ENCODE measurements around the gene SLC44A5. TPM values are rescaled to one million over a fixed set of nuclear protein-coding genes. Genes with fewer than 3 reads are reported as not detected.

The SLC44A5 gene
- polyA plus RNA-seq, 1 experiment, result 0.19 TPM

DNA sequence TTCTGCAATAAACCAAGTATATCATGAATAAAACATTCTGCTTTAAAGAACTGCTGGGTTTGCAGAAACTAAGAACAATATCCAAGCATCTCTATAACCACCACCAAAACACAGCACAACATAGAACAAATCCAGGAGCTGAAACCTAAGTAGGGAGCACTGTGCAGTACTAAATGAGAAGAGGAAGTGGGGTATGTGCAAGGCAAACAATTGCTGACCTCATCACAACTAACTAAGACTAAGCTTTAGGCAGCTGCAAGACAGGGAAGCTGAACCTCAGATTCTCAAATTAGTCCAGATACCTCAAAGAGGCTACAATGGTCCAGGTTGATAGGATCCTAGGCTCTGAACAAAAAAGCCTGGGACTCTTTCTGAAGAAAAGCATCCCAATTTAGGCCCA, 172.6 kb downstream of the SLC44A5 start:
- H3K9me3 ChIP-seq (ENCODE audit: control insufficient read depth, insufficient read depth, low read length), result no peaks in the 10 kb centered on the region; the same call in 1 of the 2 replicates
- H3K27me3 ChIP-seq (ENCODE audit: control insufficient read depth, insufficient read depth, low read length), result no peaks in the 10 kb centered on the region
- H3K4me3 ChIP-seq (ENCODE audit: low read depth, low read length), result no peak overlapping the region
- TF ChIP-seq, protein P1, sequence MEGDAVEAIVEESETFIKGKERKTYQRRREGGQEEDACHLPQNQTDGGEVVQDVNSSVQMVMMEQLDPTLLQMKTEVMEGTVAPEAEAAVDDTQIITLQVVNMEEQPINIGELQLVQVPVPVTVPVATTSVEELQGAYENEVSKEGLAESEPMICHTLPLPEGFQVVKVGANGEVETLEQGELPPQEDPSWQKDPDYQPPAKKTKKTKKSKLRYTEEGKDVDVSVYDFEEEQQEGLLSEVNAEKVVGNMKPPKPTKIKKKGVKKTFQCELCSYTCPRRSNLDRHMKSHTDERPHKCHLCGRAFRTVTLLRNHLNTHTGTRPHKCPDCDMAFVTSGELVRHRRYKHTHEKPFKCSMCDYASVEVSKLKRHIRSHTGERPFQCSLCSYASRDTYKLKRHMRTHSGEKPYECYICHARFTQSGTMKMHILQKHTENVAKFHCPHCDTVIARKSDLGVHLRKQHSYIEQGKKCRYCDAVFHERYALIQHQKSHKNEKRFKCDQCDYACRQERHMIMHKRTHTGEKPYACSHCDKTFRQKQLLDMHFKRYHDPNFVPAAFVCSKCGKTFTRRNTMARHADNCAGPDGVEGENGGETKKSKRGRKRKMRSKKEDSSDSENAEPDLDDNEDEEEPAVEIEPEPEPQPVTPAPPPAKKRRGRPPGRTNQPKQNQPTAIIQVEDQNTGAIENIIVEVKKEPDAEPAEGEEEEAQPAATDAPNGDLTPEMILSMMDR (IDR thresholded peaks at IDR 0.05; ENCODE audit: low read depth, low read length), result no peak
- ChIA-PET CTCF (no interaction called here), POLR2A (no interaction called here)
- no peak for DNase-seq (ENCODE audit: low read depth, low spot score)
- no peak overlapping the region for H3K27ac ChIP-seq (ENCODE audit: low read depth, low read length)

DNA sequence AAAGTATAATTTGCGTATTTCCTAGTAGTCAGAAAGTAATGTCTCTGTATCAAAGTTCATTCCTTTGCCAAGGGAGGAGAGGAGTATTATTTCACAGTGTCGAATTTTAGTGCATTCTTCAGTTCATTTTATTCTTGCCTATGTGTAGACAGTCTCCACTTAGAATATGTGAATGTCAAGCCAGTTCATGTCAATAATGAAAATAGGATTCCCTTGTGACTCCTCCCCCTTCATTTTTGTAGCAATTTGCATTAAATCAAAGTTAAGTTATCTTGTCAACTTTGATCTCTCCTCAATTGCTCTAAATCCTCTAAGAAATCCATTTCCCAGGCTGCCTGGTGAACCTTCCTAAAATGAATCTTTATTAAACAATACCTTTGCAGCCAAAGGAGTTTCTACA, 179.1 kb downstream of the SLC44A5 start:
- peaks cover 1% of the 10 kb centered on the region for H3K9me3 ChIP-seq (ENCODE audit: control insufficient read depth, insufficient read depth, low read length)
- POLR2A ChIA-PET, result no interaction called here
- H3K4me3 ChIP-seq (ENCODE audit: low read depth, low read length), result no peak overlapping the region
- no peaks in the 10 kb centered on the region for H3K27me3 ChIP-seq (ENCODE audit: control insufficient read depth, insufficient read depth, low read length)
- TF ChIP-seq, protein P1 (IDR thresholded peaks at IDR 0.05; ENCODE audit: low read depth, low read length), result no peak
- no peak for DNase-seq (ENCODE audit: low read depth, low spot score)
- no peak overlapping the region for H3K27ac ChIP-seq (ENCODE audit: low read depth, low read length)
- CTCF ChIA-PET, result interaction anchor here (0.9 kb wide), 1 partner anchor 200 kb away, joined by 4 read pairs; no protein-coding TSS in a partner anchor

DNA sequence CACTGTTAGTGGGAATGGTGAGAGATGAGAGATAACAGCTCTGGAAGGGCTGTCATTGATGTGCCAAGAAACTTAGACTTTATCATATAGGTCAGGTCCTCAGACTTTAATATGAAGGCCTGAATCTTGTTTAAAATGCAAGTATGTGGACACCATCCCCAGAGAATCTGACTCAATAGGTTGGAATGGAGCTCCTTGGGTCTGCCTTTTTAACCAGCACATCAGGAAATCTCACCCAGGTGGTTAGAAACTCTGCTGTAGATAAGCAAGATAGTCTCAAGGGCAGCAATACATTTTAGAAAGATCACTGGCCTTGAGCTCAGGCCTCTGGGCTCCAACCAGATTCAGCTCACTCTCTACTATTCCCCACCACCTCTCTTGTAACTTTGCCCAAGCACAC, 180.4 kb downstream of the SLC44A5 start:
- ChIA-PET POLR2A (no interaction called here), CTCF (no interaction called here)
- TF ChIP-seq, protein P1 (IDR thresholded peaks at IDR 0.05; ENCODE audit: low read depth, low read length), result no peak
- peaks cover 6% of the 10 kb centered on the region for H3K9me3 ChIP-seq (ENCODE audit: control insufficient read depth, insufficient read depth, low read length)
- DNase-seq (ENCODE audit: low read depth, low spot score), result no peak
- H3K4me3 ChIP-seq (ENCODE audit: low read depth, low read length), result no peak overlapping the region
- H3K27ac ChIP-seq (ENCODE audit: low read depth, low read length), result no peak overlapping the region
- no peaks in the 10 kb centered on the region for H3K27me3 ChIP-seq (ENCODE audit: control insufficient read depth, insufficient read depth, low read length)

DNA sequence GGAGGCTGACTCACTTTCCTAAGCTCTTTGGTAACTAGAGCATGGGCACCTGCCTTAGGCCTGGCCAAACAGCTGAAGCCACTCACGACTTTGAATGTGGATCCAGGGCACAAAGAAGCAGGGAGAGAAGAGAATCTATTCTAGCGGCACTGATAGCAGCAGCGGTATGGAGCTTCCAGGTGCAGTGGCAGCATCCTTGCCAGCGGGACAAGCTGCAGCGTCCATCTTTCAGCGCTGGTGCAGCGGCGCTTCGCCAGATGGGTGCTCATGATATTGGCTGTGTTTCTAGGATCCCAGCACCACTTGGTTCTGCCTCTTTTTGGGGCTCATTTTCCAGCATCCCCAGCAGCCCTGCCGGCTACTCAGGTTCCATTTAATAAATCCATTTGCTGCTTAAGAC, 184.2 kb downstream of the SLC44A5 start:
- ChIA-PET CTCF (no interaction called here), POLR2A (no interaction called here)
- Histone ChIP-seq H3K27me3 (ENCODE audit: control insufficient read depth, insufficient read depth, low read length) (no peaks in the 10 kb centered on the region), H3K9me3 (ENCODE audit: control insufficient read depth, insufficient read depth, low read length) (peaks cover 7% of the 10 kb centered on the region), H3K4me3 (ENCODE audit: low read depth, low read length) (no peak overlapping the region), H3K27ac (ENCODE audit: low read depth, low read length) (no peak overlapping the region)
- no peak for DNase-seq (ENCODE audit: low read depth, low spot score)
- TF ChIP-seq, protein P1 (IDR thresholded peaks at IDR 0.05; ENCODE audit: low read depth, low read length), result no peak

DNA sequence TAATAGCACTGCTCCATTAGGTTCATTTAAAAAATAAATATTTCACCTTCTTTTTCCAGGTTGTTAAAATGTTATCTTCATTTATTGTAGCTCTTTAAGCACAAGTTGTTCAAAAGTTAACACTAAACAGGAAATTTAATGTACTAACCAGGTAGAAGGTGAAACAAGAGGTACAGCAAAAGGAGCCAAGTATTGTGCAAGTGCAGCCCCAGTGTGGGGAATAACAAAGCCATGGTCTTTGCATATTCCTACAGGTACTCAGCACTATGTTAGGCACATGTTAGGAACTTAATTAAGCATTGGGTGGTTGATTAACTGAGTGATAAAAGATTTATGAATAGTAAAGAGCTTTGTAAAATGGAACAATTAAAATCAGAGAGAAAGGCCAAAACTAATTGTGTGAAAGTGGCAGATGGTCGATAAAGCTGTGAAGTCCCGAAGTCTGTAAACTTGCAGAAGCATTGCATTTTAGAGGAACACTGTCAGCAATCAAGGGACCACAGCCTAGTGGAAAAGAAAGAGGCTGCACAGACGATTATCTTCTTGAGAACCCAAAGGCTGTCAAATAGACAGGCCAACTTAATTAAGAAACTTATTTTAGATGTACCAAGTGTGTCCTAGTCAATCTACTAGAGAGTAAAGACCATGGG, 185.8 kb downstream of the SLC44A5 start:
- H3K9me3 ChIP-seq (ENCODE audit: control insufficient read depth, insufficient read depth, low read length), result peaks cover 7% of the 10 kb centered on the region
- TF ChIP-seq, protein P1 (IDR thresholded peaks at IDR 0.05; ENCODE audit: low read depth, low read length), result no peak
- H3K27ac ChIP-seq (ENCODE audit: low read depth, low read length), result no peak overlapping the region
- DNase-seq (ENCODE audit: low read depth, low spot score), result no peak
- ChIA-PET CTCF (no interaction called here), POLR2A (no interaction called here)
- H3K4me3 ChIP-seq (ENCODE audit: low read depth, low read length), result no peak overlapping the region
- H3K27me3 ChIP-seq (ENCODE audit: control insufficient read depth, insufficient read depth, low read length), result no peaks in the 10 kb centered on the region

Data from AG04450 (cell line).